Skeletal muscle satellite cell (primary cell): Measurements from ENCODE around the gene POLR1A.

ENCODE experiments used
- H3K27me3 ChIP-seq: 2 replicates; pipeline ENCODE4 v1.7.0; 2013; ENCODE audit warnings: low read length; ENCODE audit not compliant: control insufficient read depth, insufficient read depth
- H3K36me3 ChIP-seq: 2 replicates; pipeline ENCODE4 v1.7.0; 2013; ENCODE audit warnings: mild to moderate bottlenecking, control low read depth, low read length; ENCODE audit not compliant: insufficient read depth
- H3K4me1 ChIP-seq: 2 replicates; pipeline ENCODE4 v1.7.0; 2013; ENCODE audit warnings: low read length; ENCODE audit not compliant: control insufficient read depth, insufficient read depth
- H3K4me2 ChIP-seq: 2 replicates; pipeline ENCODE4 v1.7.0; 2013; ENCODE audit warnings: mild to moderate bottlenecking, low read length
- H3K4me3 ChIP-seq: 2 replicates; pipeline ENCODE4 v1.7.0; 2013; ENCODE audit warnings: low read length
- H3K9ac ChIP-seq: 2 replicates; pipeline ENCODE4 v1.7.0; 2013; ENCODE audit warnings: mild to moderate bottlenecking, low read depth, low read length, moderate library complexity
- H3K9me3 ChIP-seq: replicated peaks from 2 replicates; pipeline ENCODE4 v1.7.0; 2013; ENCODE audit warnings: mild to moderate bottlenecking, control low read depth, low read length

Gene POLR1A

GRCh38 chr2:86025229-86025820 is 80.4 kb downstream of the POLR1A start:
- H3K4me1 ChIP-seq: peaks cover 20% of the 10 kb centered on the region
- peaks cover 56% of the 10 kb centered on the region for H3K36me3 ChIP-seq

GRCh38 chr2:86023366-86023712 is 82.3 kb downstream of the POLR1A start:
- peaks cover 39% of the 10 kb centered on the region for H3K36me3 ChIP-seq
- no peak overlapping the region for H3K9ac ChIP-seq
- H3K4me2 ChIP-seq: no peak overlapping the region
- peaks cover 13% of the 10 kb centered on the region for H3K4me1 ChIP-seq
- H3K9me3 ChIP-seq: no peaks in the 10 kb centered on the region
- H3K4me3 ChIP-seq: no peak overlapping the region
- peaks cover 2% of the 10 kb centered on the region for H3K27me3 ChIP-seq

More at GRCh38 chr2:86025229-86025820, 80.4 kb downstream of the POLR1A start:
- Histone ChIP-seq H3K4me3 (no peak overlapping the region), H3K9me3 (no peaks in the 10 kb centered on the region), H3K9ac (no peak overlapping the region), H3K4me2 (no peak overlapping the region), H3K27me3 (no peaks in the 10 kb centered on the region)

GRCh38 chr2:86022661-86023365 is 82.9 kb downstream of the POLR1A start:
- Histone ChIP-seq H3K36me3 (peaks cover 34% of the 10 kb centered on the region), H3K4me1 (peaks cover 7% of the 10 kb centered on the region), H3K9me3 (no peaks in the 10 kb centered on the region), H3K4me3 (no peak overlapping the region), H3K4me2 (no peak overlapping the region), H3K9ac (no peak overlapping the region), H3K27me3 (peaks cover 7% of the 10 kb centered on the region)

GRCh38 chr2:86021396-86022378 is 84.0 kb downstream of the POLR1A start:
- no peak overlapping the region for H3K4me2 ChIP-seq
- peaks cover 23% of the 10 kb centered on the region for H3K36me3 ChIP-seq
- peaks cover 12% of the 10 kb centered on the region for H3K27me3 ChIP-seq
- no peak overlapping the region for H3K9ac ChIP-seq
- no peaks in the 10 kb centered on the region for H3K9me3 ChIP-seq
- H3K4me3 ChIP-seq: no peak overlapping the region
- peaks cover 6% of the 10 kb centered on the region for H3K4me1 ChIP-seq

- peaks cover 19% of the 10 kb centered on the region for H3K36me3 ChIP-seq
- no peak overlapping the region for H3K4me3 ChIP-seq
- no peaks in the 10 kb centered on the region for H3K9me3 ChIP-seq
- H3K9ac ChIP-seq: no peak overlapping the region
- H3K4me1 ChIP-seq: peaks cover 6% of the 10 kb centered on the region
- peaks cover 15% of the 10 kb centered on the region for H3K27me3 ChIP-seq
- H3K4me2 ChIP-seq: no peak overlapping the region
Observed at GRCh38 chr2:86020984-86021383, 84.7 kb downstream of the POLR1A start.

- Histone ChIP-seq H3K4me1 (peaks cover 6% of the 10 kb centered on the region), H3K36me3 (peaks cover 3% of the 10 kb centered on the region), H3K9ac (no peak overlapping the region), H3K9me3 (peaks cover 3% of the 10 kb centered on the region), H3K27me3 (peaks cover 21% of the 10 kb centered on the region), H3K4me3 (no peak overlapping the region), H3K4me2 (no peak overlapping the region)
Observed at GRCh38 chr2:86019121-86019520, 86.6 kb downstream of the POLR1A start.

GRCh38 chr2:86017901-86018896 is 87.5 kb downstream of the POLR1A start:
- no peaks in the 10 kb centered on the region for H3K36me3 ChIP-seq
- H3K9me3 ChIP-seq: peaks cover 3% of the 10 kb centered on the region
- no peak overlapping the region for H3K4me3 ChIP-seq
- H3K4me1 ChIP-seq: peaks cover 6% of the 10 kb centered on the region
- no peak overlapping the region for H3K4me2 ChIP-seq
- H3K9ac ChIP-seq: no peak overlapping the region
- peaks cover 21% of the 10 kb centered on the region for H3K27me3 ChIP-seq

GRCh38 chr2:86016581-86016980 is 89.1 kb downstream of the POLR1A start:
- Histone ChIP-seq H3K9ac (no peak overlapping the region), H3K27me3 (peaks cover 23% of the 10 kb centered on the region), H3K4me1 (peaks cover 6% of the 10 kb centered on the region)

GRCh38 chr2:86015699-86016098 is 90.0 kb downstream of the POLR1A start:
- Histone ChIP-seq H3K4me1 (no peaks in the 10 kb centered on the region), H3K4me3 (no peak overlapping the region)

More at GRCh38 chr2:86016581-86016980, 89.1 kb downstream of the POLR1A start:
- Histone ChIP-seq H3K36me3 (no peaks in the 10 kb centered on the region), H3K4me3 (no peak overlapping the region), H3K4me2 (no peak overlapping the region), H3K9me3 (peaks cover 3% of the 10 kb centered on the region)

GRCh38 chr2:86015006-86015405 is 90.7 kb downstream of the POLR1A start:
- H3K9ac ChIP-seq: no peak overlapping the region
- H3K9me3 ChIP-seq: peaks cover 3% of the 10 kb centered on the region
- peaks cover 25% of the 10 kb centered on the region for H3K27me3 ChIP-seq
- H3K4me3 ChIP-seq: no peak overlapping the region
- H3K36me3 ChIP-seq: no peaks in the 10 kb centered on the region
- no peak overlapping the region for H3K4me2 ChIP-seq
- H3K4me1 ChIP-seq: no peaks in the 10 kb centered on the region

More at GRCh38 chr2:86015699-86016098, 90.0 kb downstream of the POLR1A start:
- no peak overlapping the region for H3K9ac ChIP-seq
- peaks cover 3% of the 10 kb centered on the region for H3K9me3 ChIP-seq
- H3K36me3 ChIP-seq: no peaks in the 10 kb centered on the region
- H3K27me3 ChIP-seq: peaks cover 25% of the 10 kb centered on the region
- no peak overlapping the region for H3K4me2 ChIP-seq
